Right lobe of liver (tissue), 4 donors: ENCODE measurements around the gene NPLOC4.
"Not testable (repeated sequence)": the region's sequence is repeated elsewhere in the genome, so short reads cannot be mapped to it uniquely, and the experiment has no call there.

ENCODE experiments used
- POLR2A ChIP-seq: fragments of 450-650 bp; IDR thresholded peaks from one replicate; pipeline ENCODE4 v1.6.1; 2017; ENCODE audit warnings: antibody characterized with exemption, mild to moderate bottlenecking
- TF ChIP-seq, protein P1 (sequence below), 4 donors: fragments of 200-600 bp in 3 of 4; fragments of 450-650 bp in 1 of 4; IDR thresholded peaks; one replicate each; pipeline versions ENCODE4 v1.5.1 to v1.8.0; 2016 to 2022; ENCODE audit warnings: antibody characterized with exemption in 4 of 4, mild to moderate bottlenecking in 2 of 4
- donor health status: DM: no; HTN: no; CAD: no.
- donor health status: DM: no; HTN: no; CAD: no.
- donor health status: DM: no; HTN: yes; CAD: no.

DNA sequence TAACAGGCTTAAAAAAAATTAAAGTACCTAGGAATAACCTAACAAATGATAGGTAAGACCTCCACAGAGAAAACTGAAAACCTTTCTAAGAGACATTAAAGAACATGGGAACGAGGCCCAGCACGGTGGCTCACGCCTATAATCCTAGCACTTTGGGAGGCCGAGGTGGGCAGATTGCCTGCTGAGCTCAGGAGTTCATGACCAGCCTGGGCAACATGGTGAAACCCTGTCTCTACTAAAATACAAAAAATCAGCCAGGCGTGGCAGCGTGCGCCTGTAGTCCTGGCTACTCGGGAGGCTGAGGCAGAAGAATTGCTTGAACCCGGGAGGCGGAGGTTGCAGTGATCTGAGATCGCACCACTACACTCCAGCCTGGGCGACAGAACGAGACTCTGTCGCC is 52.1 kb downstream of the NPLOC4 start:
- TF ChIP-seq, protein P1, sequence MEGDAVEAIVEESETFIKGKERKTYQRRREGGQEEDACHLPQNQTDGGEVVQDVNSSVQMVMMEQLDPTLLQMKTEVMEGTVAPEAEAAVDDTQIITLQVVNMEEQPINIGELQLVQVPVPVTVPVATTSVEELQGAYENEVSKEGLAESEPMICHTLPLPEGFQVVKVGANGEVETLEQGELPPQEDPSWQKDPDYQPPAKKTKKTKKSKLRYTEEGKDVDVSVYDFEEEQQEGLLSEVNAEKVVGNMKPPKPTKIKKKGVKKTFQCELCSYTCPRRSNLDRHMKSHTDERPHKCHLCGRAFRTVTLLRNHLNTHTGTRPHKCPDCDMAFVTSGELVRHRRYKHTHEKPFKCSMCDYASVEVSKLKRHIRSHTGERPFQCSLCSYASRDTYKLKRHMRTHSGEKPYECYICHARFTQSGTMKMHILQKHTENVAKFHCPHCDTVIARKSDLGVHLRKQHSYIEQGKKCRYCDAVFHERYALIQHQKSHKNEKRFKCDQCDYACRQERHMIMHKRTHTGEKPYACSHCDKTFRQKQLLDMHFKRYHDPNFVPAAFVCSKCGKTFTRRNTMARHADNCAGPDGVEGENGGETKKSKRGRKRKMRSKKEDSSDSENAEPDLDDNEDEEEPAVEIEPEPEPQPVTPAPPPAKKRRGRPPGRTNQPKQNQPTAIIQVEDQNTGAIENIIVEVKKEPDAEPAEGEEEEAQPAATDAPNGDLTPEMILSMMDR (IDR thresholded peaks at IDR 0.05) = not testable (repeated sequence)
- TF ChIP-seq POLR2A = not testable (repeated sequence)
